Nucleus accumbens (tissue), 56 donors: Measurements from ENCODE around the gene C10orf88.
A peak's percentile ranks its signal among the peaks of the same experiment; 100 is the strongest.

ENCODE experiments used
- DNase-seq, 56 donors: peaks; one replicate each; lab custom pipeline; 2025; lab: John Stamatoyannopoulos, UW

Gene C10orf88, protein sequence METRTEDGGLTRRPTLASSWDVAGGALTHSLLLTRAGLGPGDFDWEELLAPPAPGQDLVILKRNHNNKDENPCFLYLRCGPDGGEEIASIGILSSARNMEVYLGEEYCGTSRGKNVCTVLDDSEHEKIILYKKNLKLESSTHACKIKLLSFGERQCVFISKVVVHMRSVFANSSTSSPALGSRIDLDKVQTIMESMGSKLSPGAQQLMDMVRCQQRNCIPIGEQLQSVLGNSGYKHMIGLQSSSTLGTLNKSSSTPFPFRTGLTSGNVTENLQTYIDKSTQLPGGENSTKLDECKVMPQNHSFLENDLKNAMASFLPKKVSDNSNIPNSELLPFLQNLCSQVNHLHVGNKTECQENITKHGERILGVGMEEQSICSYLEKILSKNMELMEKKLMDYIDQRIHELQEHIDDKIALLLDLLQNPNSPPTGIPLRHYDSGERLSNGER

DNA sequence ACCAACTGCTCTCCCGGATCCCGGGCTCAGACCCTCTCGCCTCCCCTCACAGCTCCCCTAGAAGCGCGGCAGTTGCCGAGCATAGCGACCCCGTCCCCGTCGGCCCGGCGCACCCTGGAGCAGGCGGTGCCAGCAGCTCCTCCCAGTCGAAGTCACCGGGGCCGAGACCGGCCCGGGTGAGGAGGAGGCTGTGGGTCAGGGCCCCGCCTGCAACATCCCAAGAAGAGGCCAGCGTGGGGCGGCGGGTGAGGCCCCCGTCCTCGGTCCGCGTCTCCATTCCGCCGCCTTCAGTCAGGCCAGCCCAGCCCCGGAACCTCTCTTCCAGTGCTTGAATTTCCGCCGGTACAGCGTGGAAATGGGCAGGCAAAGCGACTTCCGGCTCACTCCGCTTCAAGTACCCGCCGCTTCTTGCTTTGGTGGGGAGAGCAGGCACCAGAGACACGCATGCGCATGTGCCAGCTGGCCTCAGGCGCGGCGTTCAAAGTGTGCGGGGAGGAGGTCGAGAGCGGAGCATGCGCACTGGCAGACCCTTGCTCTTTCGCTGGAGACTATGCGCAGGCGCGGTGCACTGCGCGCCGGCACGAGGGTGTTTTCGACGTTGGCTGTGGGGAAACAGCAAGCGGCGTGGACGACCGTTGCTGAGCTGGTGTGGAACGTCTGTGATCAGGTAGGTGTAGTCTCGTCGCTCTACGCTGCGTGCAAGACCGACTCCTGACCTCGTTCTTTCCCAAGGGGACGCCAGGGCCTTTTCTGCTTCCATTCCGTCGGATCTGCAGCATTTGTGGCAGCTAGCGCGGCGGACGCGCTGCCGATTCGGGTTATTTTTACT lies at the start of gene C10orf88:
C10orf88 (minus strand) TSS at position 326 of the 829 bp plus-strand sequence; CDS start at position 277, 49 bp downstream.
- DNase-seq, result peak; percentile 60 to 98 (median 95)

DNA sequence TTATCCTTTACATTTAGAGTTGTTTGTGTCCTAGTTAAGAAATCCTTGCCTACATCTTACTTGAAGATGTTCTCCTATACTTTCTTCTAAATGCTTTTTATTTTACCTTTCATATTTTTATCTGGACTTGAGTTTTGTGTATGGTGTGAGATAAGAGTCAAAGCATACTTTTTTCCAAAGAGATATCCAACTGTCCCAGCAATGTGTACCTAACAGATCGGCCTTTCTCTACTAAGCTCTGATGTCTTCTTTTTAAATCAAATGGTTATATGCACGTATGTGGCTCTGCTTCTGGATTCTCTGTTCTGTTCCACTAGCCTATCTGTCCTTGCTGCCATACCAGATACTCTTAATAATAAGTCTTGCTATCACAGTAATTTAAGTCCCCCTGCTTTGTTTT lies 47.3 kb upstream of the C10orf88 start:
- no peak for DNase-seq

DNA sequence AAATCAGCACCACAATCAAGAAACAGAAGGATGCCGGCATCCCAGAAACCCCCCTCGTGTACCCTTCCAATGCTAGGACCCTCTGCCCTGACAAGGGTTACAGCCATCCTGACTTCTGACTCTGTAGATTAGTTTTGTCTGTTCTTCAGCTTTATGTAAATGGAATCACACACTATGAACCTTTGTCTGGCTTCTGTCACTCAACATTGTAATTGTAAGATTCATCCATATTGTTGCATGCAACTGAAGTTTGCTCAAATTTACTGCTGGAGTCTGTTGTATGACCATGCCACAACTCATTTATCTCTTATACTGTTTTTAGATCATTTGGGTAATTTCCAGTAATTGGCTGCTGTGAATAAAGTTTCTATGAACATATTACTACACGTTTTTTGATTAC lies 46.1 kb upstream of the C10orf88 start:
- DNase-seq, result no peak

DNA sequence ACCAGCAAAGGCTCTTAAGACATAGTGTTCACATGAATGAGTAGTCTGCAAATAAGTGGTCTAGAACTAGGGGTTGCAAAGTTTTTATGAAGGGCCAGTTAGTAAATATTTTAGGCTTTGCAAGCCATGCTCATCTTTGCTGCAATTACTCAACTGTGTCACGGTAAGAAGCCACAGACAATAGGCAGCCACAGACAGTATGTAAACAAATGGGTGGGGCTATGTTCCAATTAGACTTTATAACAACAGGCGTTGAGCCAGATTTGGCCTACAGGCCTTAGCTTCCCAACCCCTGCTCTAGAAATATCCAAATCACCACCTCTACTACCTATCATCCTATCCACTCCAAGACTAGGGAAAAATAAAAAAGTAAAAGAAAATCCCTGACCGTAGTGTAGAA lies 45.3 kb upstream of the C10orf88 start:
- DNase-seq, result peak in 1 of 56 donors; percentile 7

DNA sequence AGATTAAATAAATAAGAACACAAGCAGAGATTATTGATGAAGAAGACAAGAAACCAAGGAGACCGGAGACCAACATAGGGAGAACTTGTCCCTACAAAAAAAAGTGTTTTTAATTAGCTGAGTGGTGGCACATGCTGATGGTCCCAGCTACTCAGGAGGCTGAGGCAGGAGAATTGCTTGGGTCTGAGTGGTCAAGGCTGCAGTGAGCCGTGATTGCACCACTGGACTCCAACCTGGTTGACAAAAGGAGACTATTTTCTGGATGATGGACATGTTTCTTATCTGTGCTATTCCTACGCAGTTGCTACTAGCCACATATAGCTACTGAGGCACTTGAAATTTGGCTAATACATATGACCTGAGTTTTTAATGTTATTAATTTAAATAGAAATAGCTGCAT lies 44.9 kb upstream of the C10orf88 start:
- no peak for DNase-seq

DNA sequence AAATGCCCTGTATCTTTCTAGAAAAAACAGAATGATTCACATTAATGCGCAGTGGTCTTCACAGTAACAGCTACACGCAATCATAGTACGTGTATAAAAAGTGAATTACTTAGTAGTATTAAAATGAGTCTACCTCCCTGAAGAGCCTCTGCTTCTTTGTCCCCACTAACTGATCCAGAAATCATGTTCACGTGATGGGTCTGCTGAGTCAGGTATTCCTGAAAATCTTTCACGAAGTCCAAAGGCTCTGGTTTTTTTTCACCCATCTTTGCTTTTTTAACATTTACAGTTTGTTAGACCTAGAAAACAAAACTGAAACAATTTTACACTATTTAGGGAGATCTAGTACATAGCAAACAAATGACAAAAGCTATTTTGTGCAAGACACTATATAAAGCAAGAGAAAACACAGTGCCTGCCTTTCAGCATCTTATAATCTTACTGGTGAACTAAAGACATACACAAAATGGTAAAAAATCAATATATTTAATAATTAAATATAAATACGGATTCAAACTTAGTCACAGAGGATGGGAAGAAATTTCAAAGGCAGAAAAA lies 44.4 kb upstream of the C10orf88 start:
- DNase-seq, result no peak

DNA sequence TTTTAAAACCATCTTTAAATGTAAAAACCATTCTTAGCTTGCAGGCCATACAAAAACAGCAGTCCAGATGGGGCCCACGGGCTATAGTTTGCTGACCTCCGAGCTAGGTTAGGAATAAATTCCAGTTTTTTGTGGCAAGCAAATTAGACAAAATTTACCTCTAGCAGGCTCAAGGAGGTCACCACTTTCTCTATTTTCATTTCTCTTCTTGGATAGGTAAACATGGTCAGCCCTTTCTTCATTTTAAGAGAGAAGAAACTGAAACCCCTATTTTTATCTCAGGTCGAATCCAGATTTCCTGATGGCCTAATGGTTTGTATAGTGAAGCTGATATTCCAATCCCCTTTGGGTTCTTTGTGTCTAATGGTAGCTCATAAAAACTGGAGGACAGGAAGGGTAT lies 43.8 kb upstream of the C10orf88 start:
- no peak for DNase-seq

DNA sequence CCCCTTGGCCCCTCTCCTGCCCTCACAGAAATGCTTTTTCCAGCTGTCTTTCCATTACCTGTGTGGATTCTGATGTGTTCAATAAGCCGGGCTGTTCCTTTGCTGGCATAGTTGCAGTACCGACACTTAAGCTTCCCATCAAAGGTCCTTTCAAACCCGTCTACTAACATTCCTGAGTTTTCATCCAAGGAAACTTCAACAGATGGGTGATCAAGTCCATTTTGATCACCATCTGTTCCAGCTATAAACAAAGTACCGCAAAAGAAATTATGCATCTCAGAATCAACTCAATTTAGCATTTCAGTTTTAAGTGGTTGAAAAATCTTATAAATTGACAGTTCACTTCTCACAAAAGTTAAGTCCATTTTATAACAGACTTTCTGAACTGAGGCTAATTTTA lies 41.9 kb upstream of the C10orf88 start:
- no peak for DNase-seq

DNA sequence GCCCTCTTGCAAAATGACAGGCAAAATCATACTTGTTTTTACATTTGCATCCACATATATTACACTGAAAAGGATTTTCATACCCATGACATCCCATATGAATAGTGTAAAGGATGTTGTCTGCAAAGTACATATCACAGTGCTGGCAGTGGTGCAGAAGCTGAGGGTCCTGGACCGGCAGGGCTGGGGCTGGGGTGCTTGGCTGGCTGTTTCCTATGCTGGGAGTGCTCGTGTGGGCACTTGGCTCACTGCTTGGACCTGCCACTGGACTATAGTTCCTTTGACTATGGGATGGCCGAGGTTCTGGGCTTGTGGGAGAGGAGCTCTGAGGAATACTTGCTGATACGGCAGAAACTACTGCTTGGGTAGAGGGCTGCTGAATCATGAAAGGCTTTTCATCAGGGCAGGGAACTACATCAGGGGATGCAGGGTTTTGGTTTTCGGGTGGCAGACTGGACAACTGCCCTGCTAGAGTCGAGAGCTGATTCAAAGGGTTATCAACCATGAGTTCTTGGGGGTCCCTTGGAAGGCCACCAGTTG lies 39.8 kb upstream of the C10orf88 start:
- no peak for DNase-seq

DNA sequence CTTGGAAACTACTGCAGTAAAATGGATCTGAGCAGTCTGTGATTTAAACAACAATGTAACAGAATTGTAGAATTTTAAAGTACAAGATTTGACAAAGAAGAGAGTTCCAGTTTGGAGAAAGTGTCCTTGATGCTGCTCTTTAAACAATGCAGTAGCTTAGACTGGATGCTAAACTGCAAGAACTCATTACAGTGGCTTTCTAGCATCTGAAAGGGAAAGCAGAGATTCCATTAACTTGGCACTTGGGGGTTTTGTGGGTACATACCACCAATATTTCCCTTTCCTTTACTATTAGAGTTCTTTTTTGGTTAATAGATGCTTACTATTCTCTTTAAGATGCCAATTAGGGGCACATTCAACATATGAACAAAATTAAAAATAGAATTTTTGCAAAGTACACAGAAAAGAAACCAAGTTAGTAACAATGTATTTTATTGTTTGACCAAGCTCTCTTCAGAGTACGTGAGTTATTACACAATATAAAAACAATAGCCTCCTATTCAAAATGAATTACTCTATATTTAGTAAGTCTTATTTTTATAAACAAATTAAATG lies 38.1 kb upstream of the C10orf88 start:
- DNase-seq, result no peak

DNA sequence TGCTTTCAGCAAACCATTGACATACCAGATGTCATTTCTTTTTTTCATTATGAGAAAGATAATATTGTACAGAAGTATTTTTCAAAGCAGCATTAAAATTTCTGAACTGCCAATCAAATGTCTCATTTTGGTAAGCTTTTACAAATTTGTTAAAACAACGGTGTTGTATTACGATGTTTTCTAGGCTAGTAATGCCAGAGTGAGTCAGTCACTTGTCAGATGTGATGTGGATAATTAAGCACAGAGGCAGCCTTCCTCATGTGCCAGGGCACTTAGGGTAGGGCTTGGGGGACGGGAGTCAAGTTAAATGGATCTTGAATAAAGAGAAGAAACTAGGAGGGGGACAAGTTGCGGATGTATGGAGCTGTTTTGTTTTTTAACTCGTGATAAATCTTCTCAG lies 36.3 kb upstream of the C10orf88 start:
- DNase-seq, result peak in 2 of 56 donors; percentile 3 to 19

DNA sequence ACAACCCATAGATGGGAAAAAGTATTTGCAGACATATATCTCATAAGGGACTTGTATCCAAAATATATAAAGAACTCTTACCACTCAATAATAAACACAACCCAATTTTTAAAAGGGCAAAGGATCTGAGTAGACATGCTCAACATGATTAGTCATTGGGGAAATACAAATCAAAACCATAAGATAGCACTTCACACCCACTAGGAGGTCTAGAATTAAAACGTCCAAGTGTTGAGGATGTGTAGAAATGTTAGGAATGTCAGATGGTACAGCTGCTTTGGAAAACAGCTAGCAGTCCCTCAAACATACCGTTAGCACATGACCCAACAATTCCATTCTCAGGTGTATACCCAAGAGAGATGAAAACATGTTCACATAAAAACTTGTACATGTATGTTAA lies 34.5 kb upstream of the C10orf88 start:
- no peak for DNase-seq

DNA sequence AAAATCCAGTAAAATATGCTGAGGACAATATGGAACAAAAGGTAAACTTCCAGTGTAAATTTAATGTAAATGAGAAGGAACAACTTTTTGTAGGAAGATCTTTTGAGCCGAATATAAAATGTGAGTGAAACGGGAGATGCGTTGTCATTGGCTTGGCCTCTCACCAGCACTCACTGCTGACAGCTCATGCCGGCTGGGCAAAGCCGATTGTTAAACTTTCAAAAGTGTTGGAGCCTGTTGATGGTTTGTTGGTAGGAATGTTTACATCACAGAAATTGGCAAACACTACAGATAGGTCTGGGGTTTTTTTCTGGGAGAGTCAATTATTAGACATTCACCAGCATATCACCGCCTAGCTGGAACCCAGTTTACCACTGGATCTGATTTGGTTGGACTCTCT lies 32.3 kb upstream of the C10orf88 start:
- DNase-seq, result peak in 1 of 56 donors; percentile 24

DNA sequence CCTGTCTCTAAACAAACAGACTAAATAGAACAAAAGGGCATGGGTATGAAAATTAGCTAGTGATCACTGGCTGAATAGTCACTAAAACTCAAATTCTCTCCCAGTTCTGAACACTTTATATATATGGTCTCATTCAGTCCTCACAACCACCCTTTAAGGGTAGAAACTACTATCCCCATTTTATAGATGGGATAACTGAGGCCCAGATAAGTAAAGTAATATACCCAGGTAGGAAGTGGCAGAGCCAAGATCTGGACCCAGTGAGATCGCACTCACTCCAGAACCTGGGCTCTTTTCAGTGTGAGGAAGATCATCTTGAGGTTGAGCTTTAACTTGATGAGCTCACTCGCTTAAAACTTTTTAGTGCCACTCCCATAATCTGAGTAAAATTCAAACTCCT lies 30.7 kb upstream of the C10orf88 start:
- no peak for DNase-seq

DNA sequence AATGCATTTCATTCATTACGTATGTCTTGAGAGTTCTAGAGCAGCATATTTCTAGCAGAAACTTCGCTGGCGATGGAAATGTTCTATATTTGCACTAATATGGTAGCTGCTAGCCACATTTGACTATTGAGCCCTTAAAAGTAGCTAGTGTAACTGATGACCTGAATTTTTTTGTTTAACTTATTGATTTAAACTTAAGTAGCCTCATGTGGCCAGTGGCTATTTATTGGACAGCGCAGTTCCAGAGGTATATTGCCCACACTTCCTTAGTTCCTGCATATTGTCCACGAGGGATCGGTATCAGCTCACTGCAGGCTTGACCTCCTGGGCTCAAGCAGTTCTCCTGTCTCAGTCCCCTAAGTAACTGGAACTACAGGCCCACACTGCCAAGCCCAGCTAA lies 29.9 kb upstream of the C10orf88 start:
- no peak for DNase-seq

DNA sequence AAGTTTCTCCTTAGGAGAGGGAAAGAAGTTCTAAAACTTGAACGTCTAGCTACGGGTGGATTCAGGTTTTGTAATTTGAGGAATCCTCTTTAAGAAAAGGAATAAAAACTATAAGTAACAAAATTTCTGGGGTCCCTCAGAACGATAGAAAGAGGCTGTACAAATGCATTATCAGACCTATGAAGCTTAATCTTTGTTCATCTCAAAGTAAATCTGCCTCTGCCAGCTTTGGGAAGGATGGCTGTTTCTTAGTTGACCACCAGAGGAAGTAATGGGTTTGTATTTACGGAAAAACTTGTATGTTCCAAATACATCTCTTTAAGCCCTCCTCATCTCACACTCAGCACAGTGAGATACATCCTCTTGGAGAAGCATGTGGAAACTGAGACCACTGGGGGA lies 27.0 kb upstream of the C10orf88 start:
- no peak for DNase-seq

DNA sequence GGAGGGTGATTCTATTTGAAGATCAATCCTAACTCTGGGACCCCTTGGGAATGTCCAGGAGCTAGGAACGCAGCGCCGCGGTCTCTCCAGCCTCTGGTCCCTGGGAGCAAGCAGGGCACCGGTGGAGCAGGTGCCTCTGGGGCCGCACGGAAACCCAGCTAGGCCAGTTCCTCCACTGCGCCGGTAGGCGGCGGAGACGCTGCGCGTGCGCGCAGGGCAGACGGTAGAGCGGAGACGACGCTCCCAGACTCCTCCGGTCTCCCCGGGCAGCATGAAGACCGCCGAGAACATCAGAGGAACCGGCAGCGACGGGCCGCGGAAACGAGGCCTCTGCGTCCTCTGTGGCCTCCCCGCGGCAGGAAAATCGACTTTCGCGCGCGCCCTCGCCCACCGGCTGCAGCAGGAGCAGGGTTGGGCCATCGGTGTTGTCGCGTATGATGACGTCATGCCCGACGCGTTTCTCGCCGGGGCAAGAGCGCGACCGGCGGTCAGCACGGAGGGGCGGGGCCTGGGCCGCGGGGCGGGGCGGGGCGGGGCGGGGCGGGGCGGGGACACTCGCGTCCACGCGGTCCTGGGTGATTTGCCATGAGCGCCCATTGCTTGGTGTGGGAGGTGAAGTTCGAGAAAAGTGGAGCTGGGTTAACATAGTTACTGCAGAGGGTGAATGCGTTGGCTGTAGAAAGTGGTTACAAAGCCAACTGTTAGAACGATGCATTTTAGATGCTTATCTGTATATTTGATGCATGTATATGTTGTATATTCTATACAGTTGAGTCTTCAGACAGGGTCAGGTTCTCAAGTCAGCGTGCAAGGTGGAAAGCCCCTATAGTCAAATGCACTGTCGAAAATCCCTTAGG lies 26.4 kb upstream of the C10orf88 start, which contains the start of gene PSTK:
PSTK (plus strand) TSS at position 193 of the 857 bp plus-strand sequence; CDS start at position 272, 79 bp downstream.
- DNase-seq, result peak; percentile 39 to 100 (median 91)

DNA sequence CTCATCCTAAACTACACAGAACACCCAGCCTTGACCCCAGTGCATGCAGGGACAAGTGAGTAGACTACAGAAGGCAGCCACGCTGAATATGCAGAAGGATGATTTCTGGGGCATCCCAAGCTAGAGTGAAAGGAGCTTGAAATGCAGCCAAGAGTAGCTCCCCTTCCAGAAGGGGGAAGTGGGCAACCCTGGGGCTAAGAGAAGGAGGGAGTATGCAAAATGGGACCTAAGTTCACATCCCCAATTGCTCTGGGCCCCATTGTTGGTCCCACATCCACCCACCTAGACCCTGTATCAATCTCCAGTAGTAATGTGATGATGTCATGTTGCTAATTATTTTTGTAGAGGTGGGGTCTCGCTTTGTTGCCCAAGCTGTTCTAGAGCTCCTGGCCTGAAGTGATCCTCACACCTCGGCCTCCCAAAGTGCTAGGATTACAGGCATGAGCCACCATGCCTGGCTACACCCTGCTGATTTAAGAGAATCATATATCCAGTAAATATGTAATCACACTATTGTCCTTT lies 20.6 kb upstream of the C10orf88 start:
- DNase-seq, result no peak

DNA sequence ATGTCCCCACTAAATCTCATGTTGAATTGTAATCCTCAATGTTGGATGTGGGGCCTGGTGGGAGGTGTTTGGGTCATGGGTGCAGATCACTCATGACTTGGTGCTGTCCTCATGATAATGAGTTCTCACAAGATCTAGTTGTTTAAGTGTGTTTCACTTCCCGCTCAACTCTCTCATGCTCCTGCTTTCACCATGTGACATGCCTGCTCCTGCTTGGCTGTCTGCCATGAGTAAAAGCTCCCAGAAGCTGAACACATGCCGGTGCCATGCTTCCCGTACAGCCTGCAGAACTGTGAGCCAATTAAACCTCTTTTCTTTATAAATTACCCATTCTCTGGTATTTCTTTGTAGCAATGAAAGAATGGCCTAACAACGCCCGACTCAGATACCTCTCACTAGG lies 20.0 kb upstream of the C10orf88 start:
- DNase-seq, result peak in 1 of 56 donors; percentile 3
